HG02885 (cell line): ENCODE data around the gene SVOPL.
"Not testable (repeated sequence)": the region's sequence is repeated elsewhere in the genome, so short reads cannot be mapped to it uniquely, and the experiment has no call there.

Experiments used
- ATAC-seq: cut with Tn5 transposase; IDR thresholded peaks from one replicate; pipeline ENCODE4 v1.9.1; 2021; ENCODE audit warnings: mild to moderate bottlenecking; ENCODE audit not compliant: unreplicated experiment, poor library complexity

Gene SVOPL

DNA sequence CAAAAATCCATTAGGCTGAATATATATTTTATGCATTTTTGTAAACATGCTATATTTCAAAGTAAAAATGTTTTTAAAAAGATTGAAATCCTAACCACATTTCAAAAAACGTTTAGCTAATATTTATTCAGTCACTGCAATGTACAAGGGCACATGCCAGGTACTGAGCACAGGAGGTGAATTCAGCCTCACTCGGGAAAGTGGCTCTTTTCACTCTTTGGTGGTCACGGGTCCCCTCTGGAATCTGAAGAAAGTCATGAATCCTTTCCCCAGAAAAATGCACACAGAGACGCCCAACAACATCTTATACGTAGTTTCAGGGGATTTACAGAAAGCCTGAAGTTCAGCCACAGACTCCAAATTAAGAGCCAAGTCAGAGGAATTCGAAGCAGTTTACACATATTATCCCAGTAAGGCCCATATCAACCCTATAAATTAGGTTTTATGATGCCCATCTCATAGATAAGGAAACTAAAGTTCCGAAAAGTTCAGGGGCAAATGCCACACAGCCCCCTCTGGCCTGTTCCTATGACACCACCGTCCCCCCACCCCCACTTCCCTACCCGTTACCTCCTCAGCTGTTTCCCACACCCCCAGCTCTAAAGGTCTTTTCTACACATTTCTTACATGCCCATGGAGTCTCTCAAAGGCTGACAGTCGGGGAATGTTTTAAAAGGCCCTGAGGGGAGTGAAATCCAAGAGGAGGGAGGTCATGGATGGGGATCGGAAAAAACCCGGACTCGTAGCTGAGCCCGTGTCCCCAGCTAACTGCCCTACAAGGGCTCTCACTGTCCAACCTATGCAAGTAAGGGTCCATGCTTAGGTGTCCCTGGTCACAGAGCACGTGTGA, 9.6 kb upstream of the SVOPL start:
- no peak for ATAC-seq

DNA sequence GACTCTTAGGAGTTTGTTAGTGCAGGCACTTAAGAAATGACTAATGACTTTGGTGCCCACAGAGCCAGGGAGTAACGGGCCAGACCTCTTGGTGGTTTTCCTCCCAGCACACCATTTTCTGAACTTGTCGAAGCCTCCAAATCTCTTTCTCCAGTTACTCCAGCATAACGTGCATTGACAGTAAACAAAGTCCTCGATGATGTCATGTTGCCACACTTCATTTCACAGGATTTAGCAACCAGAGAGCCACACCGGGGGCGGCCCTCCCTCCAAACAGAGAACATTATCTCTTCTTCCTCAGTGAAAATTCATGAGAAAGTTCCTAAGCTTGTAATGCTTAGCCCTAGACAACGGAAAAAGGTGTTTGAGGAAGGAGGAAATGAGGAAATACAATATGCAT, 4.0 kb upstream of the SVOPL start:
- ATAC-seq: no peak

DNA sequence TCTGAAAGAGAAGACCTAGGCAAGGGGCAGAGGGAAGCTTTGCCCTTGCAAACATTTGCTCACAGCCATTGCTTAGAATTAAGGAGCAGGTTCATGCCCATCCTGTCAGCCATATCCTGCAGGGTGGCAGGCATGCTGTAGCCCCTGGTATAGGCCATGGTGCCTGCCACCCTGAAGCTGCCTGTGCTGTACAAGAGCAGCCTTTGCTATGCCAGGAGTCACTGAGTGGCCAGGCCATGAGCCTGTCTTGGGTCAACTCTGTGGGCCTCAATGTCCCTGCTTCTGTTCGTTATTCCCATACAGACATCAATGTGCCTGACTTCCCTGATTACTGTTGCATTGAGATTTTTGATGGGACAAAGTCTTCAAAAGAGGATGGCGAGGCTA, 368 bp upstream of the SVOPL start:
- no peak for ATAC-seq

DNA sequence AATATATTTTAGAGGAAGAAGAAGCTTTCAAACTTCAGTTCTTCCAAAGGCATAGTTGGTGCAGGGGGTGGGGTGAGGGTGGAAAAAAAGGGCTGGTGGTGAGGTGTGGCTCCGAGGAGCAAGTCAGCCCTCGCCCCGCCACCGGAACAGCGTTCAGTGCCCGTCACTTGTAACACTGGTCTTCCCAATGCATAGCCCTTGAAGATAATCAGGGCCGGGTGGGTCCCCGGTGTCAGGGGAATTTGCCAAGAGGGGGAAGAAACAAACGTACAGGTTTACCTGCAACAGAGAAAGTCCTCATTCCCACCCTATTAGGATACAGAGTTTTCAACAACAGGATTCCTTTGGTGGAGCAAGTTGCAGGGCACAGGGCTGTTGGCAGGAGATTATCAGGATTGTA, 1.5 kb downstream of the SVOPL start:
- ATAC-seq: no peak

DNA sequence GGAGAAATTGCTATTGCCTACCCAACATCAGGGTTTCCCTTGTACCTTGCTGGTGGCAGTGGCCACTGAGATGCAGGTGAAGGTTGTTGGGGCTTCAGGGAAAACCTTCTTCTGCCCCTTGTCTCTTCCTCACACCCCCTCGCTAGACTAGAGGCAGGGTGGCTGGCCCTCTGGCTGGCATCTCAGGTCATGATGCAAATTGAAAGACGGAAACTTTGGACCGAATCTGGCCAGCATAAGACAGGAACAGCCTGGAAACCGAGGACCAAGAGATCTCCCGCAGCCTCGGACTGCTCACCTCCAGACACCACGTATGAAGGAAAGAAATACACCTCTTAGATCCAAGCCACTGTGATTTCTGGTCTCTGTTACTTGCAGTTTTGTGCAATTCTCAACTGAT, 2.9 kb downstream of the SVOPL start:
- ATAC-seq: no peak

DNA sequence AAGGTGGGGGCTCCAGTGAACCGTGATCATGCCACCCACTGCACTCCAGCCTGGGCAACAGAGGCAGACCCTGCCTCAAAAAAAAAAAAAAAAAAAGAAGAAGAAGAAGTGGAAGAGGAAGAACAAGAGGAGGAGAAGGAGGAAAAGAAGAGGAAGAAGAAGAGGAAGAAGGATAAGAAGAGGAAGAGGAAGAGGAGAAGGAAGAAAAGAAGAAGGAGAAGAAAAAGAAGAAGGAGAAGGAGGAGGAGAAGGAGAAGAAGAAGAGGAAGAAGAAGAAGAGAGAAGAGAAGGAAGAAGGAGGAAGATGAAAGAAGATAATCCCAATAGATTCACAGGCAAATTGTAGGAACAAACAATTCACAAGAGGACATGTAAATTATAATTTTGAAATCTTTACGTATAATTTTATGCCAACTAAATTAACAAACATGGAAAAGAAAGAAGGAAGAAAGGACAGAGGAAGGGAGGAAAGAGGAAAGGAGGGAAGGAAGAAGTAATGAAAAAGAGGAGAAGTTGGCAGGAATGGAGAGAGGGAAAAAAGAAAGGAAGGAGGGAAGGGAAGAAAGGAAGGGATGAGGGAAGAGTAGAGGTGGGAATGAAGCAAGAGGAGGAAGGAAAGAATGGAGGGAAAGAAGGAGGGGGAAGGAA, 3.5 kb downstream of the SVOPL start:
- ATAC-seq: no peak

DNA sequence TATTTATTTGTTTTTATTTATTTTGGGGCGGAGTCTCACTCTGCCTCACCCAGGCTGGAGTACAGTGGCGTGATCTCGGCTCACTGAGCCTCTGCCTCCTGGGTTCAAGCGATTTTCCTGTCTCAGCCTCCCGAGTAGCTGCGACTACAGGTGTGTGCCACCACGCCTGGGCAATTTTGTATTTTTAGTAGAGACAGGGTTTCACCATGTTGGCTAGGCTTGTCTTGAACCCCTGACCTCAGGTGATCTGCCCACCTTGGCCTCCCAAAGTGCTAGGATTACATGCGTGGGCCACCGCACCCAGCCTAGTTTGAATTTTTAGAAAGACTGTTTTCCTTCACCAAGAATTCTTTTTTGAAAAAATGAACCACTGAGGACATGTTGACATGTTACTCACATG, 5.4 kb downstream of the SVOPL start:
- ATAC-seq: not testable (repeated sequence)

DNA sequence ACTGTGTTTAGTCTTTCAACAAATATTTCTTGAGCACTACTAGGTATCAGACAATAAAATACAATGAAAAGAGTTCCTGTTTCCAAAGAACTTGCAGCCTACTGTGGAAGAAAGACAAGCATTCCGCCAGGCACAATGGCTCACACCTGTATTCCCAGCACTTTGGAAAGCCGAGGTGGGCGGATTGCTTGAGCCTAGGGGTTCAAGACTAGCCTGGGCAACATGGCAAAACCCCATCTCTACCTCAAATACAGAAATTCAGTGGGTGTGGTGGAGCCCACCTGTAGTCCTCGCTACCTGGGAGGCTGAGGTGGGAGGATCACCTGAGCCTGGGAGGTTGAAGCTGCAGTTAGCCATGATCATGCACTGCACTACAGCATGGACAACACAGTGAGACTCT, 6.1 kb downstream of the SVOPL start:
- ATAC-seq: no peak

DNA sequence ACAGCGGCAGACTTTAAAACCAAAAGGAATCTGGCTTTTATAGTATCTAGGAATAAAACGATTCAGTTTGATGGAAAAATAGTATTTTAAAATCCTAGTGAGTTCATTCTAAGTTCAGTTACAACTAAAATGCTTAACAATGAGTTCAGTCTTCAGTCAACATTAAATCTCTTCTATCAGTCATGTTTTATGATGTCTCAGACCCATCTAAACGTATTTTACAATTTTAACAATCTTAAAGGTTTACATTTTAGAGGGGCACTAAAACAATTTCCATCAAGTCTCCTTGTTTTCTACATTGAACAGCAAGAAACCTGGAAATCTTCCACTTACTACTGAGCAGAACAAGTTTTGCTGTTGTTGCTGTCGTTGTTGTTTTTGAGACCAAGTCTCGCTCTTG, 10.0 kb downstream of the SVOPL start:
- no peak for ATAC-seq

DNA sequence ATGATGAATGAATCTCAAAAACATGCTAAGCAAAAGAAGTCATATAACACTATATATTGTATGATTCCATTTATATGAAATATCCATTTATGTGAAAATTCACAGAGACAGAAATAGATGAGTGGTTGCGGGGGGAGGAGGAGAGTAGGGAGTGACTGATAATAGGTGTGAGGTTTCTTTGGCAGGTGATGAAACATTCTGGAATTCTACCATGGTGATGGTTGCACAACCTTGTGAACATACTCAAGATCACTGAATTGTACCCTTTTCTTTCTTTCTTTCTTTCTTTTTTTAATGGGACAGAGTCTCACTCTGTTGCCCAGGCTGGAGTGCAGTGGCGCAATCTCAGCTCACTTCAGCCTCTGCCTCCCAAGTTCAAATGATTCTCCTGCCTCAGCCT, 10.7 kb downstream of the SVOPL start:
- no peak for ATAC-seq

DNA sequence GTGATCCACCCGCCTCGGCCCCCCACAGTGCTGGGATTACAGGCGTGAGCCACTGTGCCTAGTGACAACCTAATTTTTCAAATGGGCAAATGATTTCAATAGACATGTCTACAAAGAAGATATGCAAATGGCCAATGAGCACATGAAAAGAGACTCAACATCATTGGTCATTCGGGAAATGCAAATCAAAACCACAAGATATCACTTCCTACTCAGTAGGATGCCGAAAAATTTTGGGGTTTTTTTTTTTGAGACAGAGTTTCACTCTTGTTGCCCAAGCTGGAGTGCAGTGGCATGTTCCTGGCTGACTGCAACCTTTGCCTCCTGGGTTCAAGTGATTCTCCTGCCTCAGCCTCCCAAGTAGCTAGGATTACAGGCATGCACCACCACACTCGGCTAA, 13.1 kb downstream of the SVOPL start:
- not testable (repeated sequence) for ATAC-seq

DNA sequence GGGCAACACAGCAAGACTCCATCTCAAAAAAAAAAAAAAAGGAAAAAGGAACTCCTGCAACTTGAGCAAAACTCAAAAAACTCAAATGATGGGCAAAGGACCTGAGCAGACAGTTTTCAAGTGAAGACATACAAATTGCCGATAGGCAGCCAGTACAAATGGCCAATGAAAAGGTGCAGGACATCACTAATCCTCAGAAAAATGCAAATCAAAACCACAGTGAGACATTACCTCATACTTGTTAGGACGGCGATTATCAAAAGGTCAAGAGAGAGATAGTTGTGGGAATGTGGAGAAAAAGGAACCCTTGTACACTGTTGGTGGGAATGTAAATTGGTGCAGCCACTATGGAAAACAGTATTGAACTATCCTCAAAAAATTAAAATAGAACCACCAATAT, 16.8 kb downstream of the SVOPL start:
- no peak for ATAC-seq

DNA sequence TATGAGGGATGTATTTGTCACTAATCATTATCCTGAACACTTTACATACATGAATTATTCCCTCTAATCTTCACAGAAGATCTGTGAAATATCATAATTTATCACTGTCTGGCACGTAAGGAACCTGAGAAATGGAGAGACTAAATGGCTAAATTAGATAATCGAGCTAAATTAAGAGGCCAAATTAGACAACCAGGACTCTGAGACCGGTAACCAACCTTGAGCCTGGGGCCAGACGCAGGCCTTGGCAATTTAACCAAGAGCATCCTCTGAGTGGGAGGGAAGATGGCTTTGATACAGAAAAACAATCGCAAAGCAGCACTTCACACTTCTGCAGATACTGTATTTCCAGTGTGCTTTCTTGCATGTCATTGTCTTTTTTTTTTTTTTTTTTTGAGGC, 21.4 kb downstream of the SVOPL start:
- no peak for ATAC-seq

DNA sequence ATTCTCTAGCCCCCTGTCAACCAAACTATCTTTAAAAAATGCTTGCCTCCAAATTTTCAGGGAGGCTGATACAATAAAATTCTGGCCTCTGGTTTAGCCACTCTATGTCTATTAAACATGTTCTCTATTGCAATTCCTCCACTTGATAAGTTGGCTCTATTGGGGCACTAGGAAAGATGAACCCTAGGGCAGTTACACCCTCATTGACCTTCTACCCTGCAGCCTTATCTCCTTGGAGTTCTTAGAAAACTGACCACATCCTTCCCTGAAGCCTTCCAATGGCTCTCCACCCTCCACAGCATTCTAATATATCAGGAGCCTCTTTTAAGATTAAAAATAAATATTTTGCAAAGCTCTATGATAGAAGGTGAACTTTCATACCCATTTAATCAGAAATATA, 30.6 kb downstream of the SVOPL start:
- no peak for ATAC-seq

DNA sequence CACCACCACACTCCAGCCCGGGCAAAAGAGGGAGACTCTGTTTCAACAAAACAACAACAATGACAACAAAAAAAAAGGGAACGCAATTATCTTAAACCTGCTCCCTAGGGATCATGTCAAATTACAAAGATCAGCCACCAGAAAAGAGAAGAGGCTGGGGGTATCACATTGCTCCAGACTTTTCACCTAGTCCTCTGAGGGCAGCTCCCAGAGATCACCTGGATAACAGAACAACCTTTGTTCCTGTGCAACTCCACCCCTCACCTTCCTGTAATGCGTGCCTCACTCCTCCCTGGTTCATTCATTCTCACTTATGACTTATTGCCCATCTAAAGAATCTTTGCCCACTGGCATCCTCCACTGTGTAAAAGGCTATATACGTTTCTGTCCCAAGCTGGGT, 31.8 kb downstream of the SVOPL start:
- no peak for ATAC-seq

DNA sequence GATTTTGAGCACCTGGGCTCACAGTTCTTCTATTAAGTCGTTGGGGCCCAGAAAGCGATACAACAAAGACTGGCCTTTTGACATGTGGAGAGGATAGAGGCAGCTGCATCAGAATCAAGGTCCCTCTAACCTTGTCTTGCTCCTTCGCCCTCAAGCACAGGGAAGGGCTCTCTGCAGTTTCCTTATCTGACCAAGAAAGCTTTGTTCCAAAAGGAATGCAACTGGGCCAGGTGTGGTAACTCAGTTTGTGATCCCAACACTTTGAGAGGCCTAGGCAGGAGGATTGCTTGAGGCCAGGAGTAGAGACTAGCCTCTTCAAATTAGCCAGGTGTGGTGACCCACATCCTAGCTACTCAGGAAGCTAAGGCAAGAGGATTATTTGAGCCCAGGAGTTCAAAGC, 32.2 kb downstream of the SVOPL start:
- no peak for ATAC-seq

DNA sequence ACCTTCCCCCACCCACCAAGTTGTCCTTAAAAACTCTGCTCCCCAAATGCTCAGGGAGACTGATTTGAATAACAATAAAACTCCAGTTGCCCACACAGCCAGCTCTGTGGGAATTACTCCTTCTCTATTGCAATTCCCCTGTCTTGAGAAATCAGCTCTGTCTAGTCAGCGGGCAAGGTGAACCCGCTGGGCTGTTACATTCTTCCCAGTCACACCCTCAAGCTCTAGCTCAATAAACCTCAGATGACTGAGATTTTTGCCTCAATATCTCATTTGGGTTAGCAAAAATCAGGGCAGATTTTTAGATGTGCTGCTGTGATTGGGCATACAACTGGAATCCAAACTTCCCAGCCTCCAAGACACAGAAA, 32.9 kb downstream of the SVOPL start:
- ATAC-seq: no peak

DNA sequence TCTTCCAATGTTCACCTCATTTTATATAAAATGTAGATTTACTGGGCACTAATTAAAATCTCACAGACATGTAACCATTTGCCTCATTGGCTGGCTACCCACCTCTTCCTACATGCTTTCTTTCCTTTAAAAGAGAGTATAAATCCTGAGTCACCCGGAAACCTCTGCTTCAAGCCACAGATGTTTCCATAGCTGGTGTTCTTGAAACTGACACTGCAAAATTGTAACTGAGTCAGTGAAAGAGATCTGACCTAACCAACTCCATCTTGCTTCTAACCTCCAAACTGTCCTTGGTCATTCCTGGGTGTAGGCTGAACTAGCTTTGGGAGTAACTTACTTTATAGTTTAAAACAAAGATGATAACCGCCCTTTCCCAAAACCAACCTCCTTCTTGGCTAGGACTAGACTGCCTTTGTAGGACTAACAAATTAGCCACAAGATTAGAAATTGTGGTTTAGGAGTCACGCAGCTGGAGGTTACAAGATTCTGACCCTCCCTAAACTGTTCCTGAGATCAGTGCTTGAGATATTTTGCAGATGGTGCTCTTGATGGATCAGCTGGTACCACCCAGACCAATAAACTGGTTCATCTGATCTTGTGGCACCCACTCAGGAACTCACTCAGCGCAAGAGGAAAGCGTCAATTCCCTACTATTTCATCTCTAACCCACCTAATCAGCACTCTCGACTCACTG, 33.5 kb downstream of the SVOPL start:
- no peak for ATAC-seq

DNA sequence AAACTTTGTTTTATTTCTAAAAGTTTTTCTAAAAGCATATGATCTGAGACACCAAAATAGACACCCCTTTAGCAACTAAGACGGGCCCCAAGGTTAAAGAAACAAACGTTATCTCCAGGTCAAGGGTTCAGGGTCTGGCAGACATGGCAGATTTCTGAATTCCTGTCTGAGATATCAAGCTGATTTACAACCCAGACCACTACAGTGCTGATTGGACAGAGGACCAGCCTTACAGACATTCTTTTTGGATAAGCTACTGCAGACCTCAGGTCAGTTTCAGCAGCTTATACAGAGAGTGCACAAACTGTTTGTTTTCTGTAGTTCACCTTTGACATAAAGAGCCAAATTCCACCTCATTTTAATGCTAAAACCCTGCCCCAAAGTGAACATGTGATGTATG, 34.8 kb downstream of the SVOPL start:
- ATAC-seq: no peak

DNA sequence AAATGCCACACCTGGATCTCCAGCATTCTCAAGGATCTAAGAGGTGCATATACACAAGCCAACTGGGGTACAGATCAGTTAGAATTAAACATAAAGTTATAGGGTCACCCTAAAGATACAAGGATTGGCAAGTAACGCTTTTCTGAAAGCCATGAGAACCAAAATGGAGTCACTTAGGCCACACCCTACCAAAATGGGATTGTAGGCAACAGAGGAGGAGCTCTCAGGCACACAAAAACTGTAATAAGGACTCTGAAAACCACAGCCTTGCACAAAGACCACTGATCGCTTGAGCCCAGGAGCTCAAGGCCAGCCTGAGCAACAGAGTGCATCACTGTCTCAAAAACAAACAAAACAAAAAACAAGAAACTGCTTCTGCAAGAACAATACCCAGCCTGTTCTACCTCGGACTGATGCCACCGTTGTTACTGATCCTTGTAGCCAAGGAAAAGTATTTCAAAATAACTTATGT, 35.5 kb downstream of the SVOPL start:
- ATAC-seq: no peak

DNA sequence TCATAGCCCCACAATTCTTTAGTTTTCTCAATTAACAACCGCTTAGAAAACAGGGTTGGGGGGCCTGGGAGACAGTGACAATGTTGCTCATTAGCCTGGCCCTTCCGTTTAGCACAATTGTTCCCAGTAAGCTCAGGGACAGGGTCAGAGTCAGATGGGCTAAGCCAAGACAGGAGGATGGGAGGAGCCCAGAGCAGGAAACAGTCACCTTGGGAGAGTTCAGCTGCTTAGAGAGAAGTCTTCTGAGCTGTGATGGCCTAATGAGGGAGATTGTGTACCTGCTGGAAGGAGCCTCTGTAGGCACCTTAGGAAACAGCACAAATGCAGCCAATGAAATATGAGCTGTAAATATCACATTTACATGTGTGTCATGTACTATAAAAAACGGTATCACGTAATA, 35.9 kb downstream of the SVOPL start:
- ATAC-seq: no peak
